T-helper 2 cell treated with Interferon-gamma antibody and Interleukin-4, amounts not matched to agents 100 ng/mL and 5 ng/mL, for 36 hours (primary cell): ENCODE results near the gene SKOR1. TPM values are rescaled to one million over a fixed set of nuclear protein-coding genes. Genes with fewer than 3 reads are reported as not detected.

ENCODE experiments used
- intact Hi-C: fragments of 100-400 bp; cut with micrococcal nuclease; formaldehyde crosslinking; loops from one replicate; pipeline ENCODE4 v1.15.1; 2023
- total RNA-seq: library from RNA; stranded (reverse); gene quantifications from 2 replicates; pipeline ENCODE4 v1.2.3, GENCODE V29; 2022

SKOR1 gene
- 0.18 and 0.30 TPM in 2 replicates for total RNA-seq

- intact Hi-C loops: no loop called here
Observed at GRCh38 chr15:67824976-67825880, at the start of gene SKOR1. SKOR1 (plus strand) TSS chr15:67825509; CDS start chr15:67825603, 94 bp downstream.

GRCh38 chr15:67775998-67776397 is 49.3 kb upstream of the SKOR1 start:
- intact Hi-C loops: no loop called here

GRCh38 chr15:67776600-67776999 is 48.7 kb upstream of the SKOR1 start:
- intact Hi-C loops: no loop called here

GRCh38 chr15:67777071-67777470 is 48.2 kb upstream of the SKOR1 start:
- intact Hi-C loops: no loop called here

- intact Hi-C loops: no loop called here
Observed at GRCh38 chr15:67777773-67778172, 47.5 kb upstream of the SKOR1 start.

GRCh38 chr15:67778968-67779548 is 46.3 kb upstream of the SKOR1 start:
- intact Hi-C loops: no loop called here

- intact Hi-C loops: loop anchor here (5.0 kb wide), 1 partner anchor 53 kb away; no protein-coding TSS in a partner anchor
Observed at GRCh38 chr15:67779549-67780111, 45.7 kb upstream of the SKOR1 start.

- intact Hi-C loops: loop anchor here (5.0 kb wide), 1 partner anchor 51 kb away; no protein-coding TSS in a partner anchor
Observed at GRCh38 chr15:67781061-67781460, 44.2 kb upstream of the SKOR1 start.

GRCh38 chr15:67781907-67782690 is 43.2 kb upstream of the SKOR1 start:
- intact Hi-C loops: loop anchor here (5.0 kb wide), 1 partner anchor 50 kb away; no protein-coding TSS in a partner anchor

GRCh38 chr15:67782691-67782991 is 42.7 kb upstream of the SKOR1 start:
- intact Hi-C loops: loop anchor here (5.0 kb wide), 1 partner anchor 50 kb away; no protein-coding TSS in a partner anchor

- intact Hi-C loops: loop anchor here (5.0 kb wide), 1 partner anchor 49 kb away; no protein-coding TSS in a partner anchor
Observed at GRCh38 chr15:67783303-67783702, 42.0 kb upstream of the SKOR1 start.

GRCh38 chr15:67784090-67784781 is 41.1 kb upstream of the SKOR1 start:
- intact Hi-C loops: loop anchor here (5.0 kb wide), 1 partner anchor 48 kb away; no protein-coding TSS in a partner anchor

- intact Hi-C loops: loop anchor here (5.0 kb wide), 1 partner anchor 47 kb away; no protein-coding TSS in a partner anchor
Observed at GRCh38 chr15:67784856-67785430, 40.4 kb upstream of the SKOR1 start.

- intact Hi-C loops: no loop called here
Observed at GRCh38 chr15:67785431-67785830, 39.9 kb upstream of the SKOR1 start.

GRCh38 chr15:67786646-67787045 is 38.7 kb upstream of the SKOR1 start:
- intact Hi-C loops: no loop called here

GRCh38 chr15:67788986-67789385 is 36.3 kb upstream of the SKOR1 start:
- intact Hi-C loops: no loop called here

GRCh38 chr15:67790610-67791319 is 34.5 kb upstream of the SKOR1 start:
- intact Hi-C loops: no loop called here

- intact Hi-C loops: no loop called here
Observed at GRCh38 chr15:67792250-67792942, 32.9 kb upstream of the SKOR1 start.
